Vagina (tissue), 2 donors: ENCODE results near the gene SYNE1. TPM values are rescaled to one million over a fixed set of nuclear protein-coding genes. Genes with fewer than 3 reads are reported as not detected.
A peak's percentile ranks its signal among the peaks of the same experiment; 100 is the strongest.

Experiments used
- DNase-seq, 2 donors: peaks; one replicate each; pipeline ENCODE4 v3.0.0-alpha.2; 2017; ENCODE audit errors: extremely low spot score in 2 of 2
- H3K27ac ChIP-seq: fragments of 200-600 bp; sonication (generic); one replicate; pipeline ENCODE4 v1.5.1; 2019
- H3K27me3 ChIP-seq: fragments of 200-600 bp; sonication (generic); one replicate; pipeline ENCODE4 v1.5.1; 2019
- H3K36me3 ChIP-seq, 2 donors: fragments of 200-600 bp; sonication (generic); one replicate each; pipeline ENCODE4 v1.5.1; 2017 to 2019
- H3K4me1 ChIP-seq: fragments of 200-600 bp; sonication (generic); one replicate; pipeline ENCODE4 v1.5.1; 2019
- H3K4me3 ChIP-seq, 2 donors: fragments of 200-600 bp; sonication (generic); 1 replicate in 1 of 2; 2 replicates in 1 of 2; pipeline ENCODE4 v1.5.1; 2016 to 2019
- H3K9me3 ChIP-seq: fragments of 200-600 bp; sonication (generic); one replicate; pipeline ENCODE4 v1.5.1; 2019
- POLR2A ChIP-seq, 2 donors: fragments of 450-650 bp; IDR thresholded peaks; one replicate each; pipeline ENCODE4 v1.6.1; 2017; ENCODE audit warnings: antibody characterized with exemption in 2 of 2, mild to moderate bottlenecking in 2 of 2, moderate library complexity in 2 of 2
- POLR2AphosphoS5 ChIP-seq, 2 donors: sonication (generic); formaldehyde crosslinking; IDR thresholded peaks; one replicate each; pipeline ENCODE4 v1.9.0; 2017; ENCODE audit warnings: antibody characterized with exemption in 2 of 2, mild to moderate bottlenecking in 2 of 2, low read depth in 1 of 2; ENCODE audit not compliant: insufficient read depth in 1 of 2
- intact Hi-C: fragments of 100-400 bp; cut with DNase I; formaldehyde crosslinking; loops from one replicate; pipeline ENCODE4 v1.15.1; 2023
- total RNA-seq: library from RNA; depleted of rRNA; stranded (reverse); fragments of >200 nt; gene quantifications from one replicate; pipeline ENCODE4 v1.2.3, GENCODE V29; 2016
- TF ChIP-seq, protein P1 (sequence below), 3 experiments: fragments of 450-650 bp in 2 of 3; fragments of 200-600 bp in 1 of 3; sonication (generic) in 1 of 3; IDR thresholded peaks; one replicate each; pipeline ENCODE4 v1.5.1; 2017 to 2019; ENCODE audit warnings: antibody characterized with exemption in 3 of 3, mild to moderate bottlenecking in 2 of 3, moderate library complexity in 2 of 3

SYNE1 gene
- total RNA-seq, 1 donor from 2014 or later, result 81.5 TPM

- Histone ChIP-seq H3K27ac (peak overlapping the region; percentile 73), H3K36me3 (no peaks in the 10 kb centered on the region), H3K27me3 (no peaks in the 10 kb centered on the region), H3K4me1 (peaks cover 51% of the 10 kb centered on the region), H3K9me3 (no peaks in the 10 kb centered on the region), H3K4me3 (peak overlapping the region in 1 of 2 donors; percentile 18)
- TF ChIP-seq POLR2AphosphoS5 (IDR thresholded peaks at IDR 0.05; ENCODE audit: insufficient read depth in 1 of 2, low read depth in 1 of 2), result no peak
- TF ChIP-seq, protein P1, sequence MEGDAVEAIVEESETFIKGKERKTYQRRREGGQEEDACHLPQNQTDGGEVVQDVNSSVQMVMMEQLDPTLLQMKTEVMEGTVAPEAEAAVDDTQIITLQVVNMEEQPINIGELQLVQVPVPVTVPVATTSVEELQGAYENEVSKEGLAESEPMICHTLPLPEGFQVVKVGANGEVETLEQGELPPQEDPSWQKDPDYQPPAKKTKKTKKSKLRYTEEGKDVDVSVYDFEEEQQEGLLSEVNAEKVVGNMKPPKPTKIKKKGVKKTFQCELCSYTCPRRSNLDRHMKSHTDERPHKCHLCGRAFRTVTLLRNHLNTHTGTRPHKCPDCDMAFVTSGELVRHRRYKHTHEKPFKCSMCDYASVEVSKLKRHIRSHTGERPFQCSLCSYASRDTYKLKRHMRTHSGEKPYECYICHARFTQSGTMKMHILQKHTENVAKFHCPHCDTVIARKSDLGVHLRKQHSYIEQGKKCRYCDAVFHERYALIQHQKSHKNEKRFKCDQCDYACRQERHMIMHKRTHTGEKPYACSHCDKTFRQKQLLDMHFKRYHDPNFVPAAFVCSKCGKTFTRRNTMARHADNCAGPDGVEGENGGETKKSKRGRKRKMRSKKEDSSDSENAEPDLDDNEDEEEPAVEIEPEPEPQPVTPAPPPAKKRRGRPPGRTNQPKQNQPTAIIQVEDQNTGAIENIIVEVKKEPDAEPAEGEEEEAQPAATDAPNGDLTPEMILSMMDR (IDR thresholded peaks at IDR 0.05), result peak in 2 of 3 experiments; percentile 16 to 37
- no peak for DNase-seq
- intact Hi-C loops, result loop anchor here (5.0 kb wide), 1 partner anchor 141 kb away; no protein-coding TSS in a partner anchor
Observed at GRCh38 chr6:152267967-152268845, 369.0 kb downstream of the SYNE1 start.

- H3K27ac ChIP-seq, result peak overlapping the region; percentile 73
- H3K4me3 ChIP-seq, result no peak overlapping the region
- TF ChIP-seq, protein P1 (IDR thresholded peaks at IDR 0.05), result no peak
- TF ChIP-seq POLR2AphosphoS5 (IDR thresholded peaks at IDR 0.05; ENCODE audit: insufficient read depth in 1 of 2, low read depth in 1 of 2) (no peak), POLR2A (IDR thresholded peaks at IDR 0.05) (no peak)
- H3K27me3 ChIP-seq, result no peaks in the 10 kb centered on the region
- DNase-seq, result no peak
- no peaks in the 10 kb centered on the region for H3K36me3 ChIP-seq
- no peaks in the 10 kb centered on the region for H3K9me3 ChIP-seq
- intact Hi-C loops, result loop anchor here (5.0 kb wide), 1 partner anchor 138 kb away; no protein-coding TSS in a partner anchor
- H3K4me1 ChIP-seq, result peaks cover 34% of the 10 kb centered on the region
Observed at GRCh38 chr6:152265651-152266050, 371.5 kb downstream of the SYNE1 start.

- H3K36me3 ChIP-seq, result peaks cover 0 to 10% of the 10 kb centered on the region in 2 donors
- intact Hi-C loops, result no loop called here
- H3K27me3 ChIP-seq, result no peaks in the 10 kb centered on the region
- no peak for TF ChIP-seq POLR2A (IDR thresholded peaks at IDR 0.05)
- TF ChIP-seq, protein P1 (IDR thresholded peaks at IDR 0.05), result no peak
- no peak for TF ChIP-seq POLR2AphosphoS5 (IDR thresholded peaks at IDR 0.05; ENCODE audit: insufficient read depth in 1 of 2, low read depth in 1 of 2)
- H3K9me3 ChIP-seq, result no peaks in the 10 kb centered on the region
- H3K27ac ChIP-seq, result no peak overlapping the region
- DNase-seq, result no peak
- no peak overlapping the region for H3K4me3 ChIP-seq
- peaks cover 33% of the 10 kb centered on the region for H3K4me1 ChIP-seq
Observed at GRCh38 chr6:152263582-152263981, 373.6 kb downstream of the SYNE1 start.

DNA sequence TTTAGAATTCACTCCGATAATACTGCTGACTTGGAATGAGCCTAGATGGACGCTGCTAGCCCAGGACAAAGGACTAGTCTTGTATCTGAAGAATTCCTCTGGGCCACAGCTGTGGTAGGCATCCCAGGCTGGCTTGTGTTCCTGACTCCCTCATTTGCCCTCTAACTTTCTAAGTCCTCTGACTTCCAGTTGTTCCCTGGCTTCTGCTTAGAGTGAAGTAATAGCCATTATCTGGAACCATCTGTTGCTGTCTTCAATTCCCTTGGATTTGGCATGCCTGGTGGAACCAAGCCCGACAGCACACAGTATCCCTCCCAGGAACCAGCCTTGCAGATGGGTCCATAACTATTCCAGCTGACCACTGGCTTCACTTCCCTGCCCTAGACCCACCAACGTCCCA lies 376.0 kb downstream of the SYNE1 start:
- Histone ChIP-seq H3K4me1 (peaks cover 21% of the 10 kb centered on the region), H3K9me3 (no peaks in the 10 kb centered on the region), H3K27me3 (no peaks in the 10 kb centered on the region), H3K36me3 (peaks cover 0 to 19% of the 10 kb centered on the region in 2 donors), H3K4me3 (no peak overlapping the region), H3K27ac (peak overlapping the region; percentile 69)
- no peak for DNase-seq
- TF ChIP-seq POLR2AphosphoS5 (IDR thresholded peaks at IDR 0.05; ENCODE audit: insufficient read depth in 1 of 2, low read depth in 1 of 2), result no peak
- TF ChIP-seq, protein P1 (IDR thresholded peaks at IDR 0.05), result no peak
- TF ChIP-seq POLR2A (IDR thresholded peaks at IDR 0.05), result no peak
- intact Hi-C loops, result no loop called here

- H3K4me1 ChIP-seq, result peaks cover 10% of the 10 kb centered on the region
- H3K4me3 ChIP-seq, result no peak overlapping the region
- H3K36me3 ChIP-seq, result peaks cover 0 to 38% of the 10 kb centered on the region in 2 donors
- H3K9me3 ChIP-seq, result no peaks in the 10 kb centered on the region
- TF ChIP-seq, protein P1 (IDR thresholded peaks at IDR 0.05), result no peak
- no peak for TF ChIP-seq POLR2AphosphoS5 (IDR thresholded peaks at IDR 0.05; ENCODE audit: insufficient read depth in 1 of 2, low read depth in 1 of 2)
- no peak for DNase-seq
- intact Hi-C loops, result no loop called here
- no peaks in the 10 kb centered on the region for H3K27me3 ChIP-seq
- H3K27ac ChIP-seq, result no peak overlapping the region
Observed at GRCh38 chr6:152259234-152259633, 377.9 kb downstream of the SYNE1 start.
